Ascending aorta (tissue), 2 donors: Measurements from ENCODE around the gene WNK2. TPM values are rescaled to one million over a fixed set of nuclear protein-coding genes. Genes with fewer than 3 reads are reported as not detected.

Experiments
- DNase-seq, 2 donors: peaks; one replicate each; pipeline ENCODE4 v3.0.0-alpha.2; 2019; ENCODE audit warnings: low spot score in 2 of 2
- H3K27ac ChIP-seq, 2 donors: fragments of 200-600 bp; sonication (generic); one replicate each; pipeline ENCODE4 v1.5.1; 2016 to 2017; ENCODE audit warnings: mild to moderate bottlenecking in 1 of 2
- H3K27me3 ChIP-seq: fragments of 200-600 bp; sonication (generic); one replicate; pipeline ENCODE4 v1.5.1; 2017
- H3K36me3 ChIP-seq, 2 donors: fragments of 200-600 bp; sonication (generic); one replicate each; pipeline ENCODE4 v1.5.1; 2016
- H3K4me1 ChIP-seq, 2 donors: fragments of 200-600 bp; sonication (generic); one replicate each; pipeline ENCODE4 v1.5.1; 2016 to 2017; ENCODE audit warnings: mild to moderate bottlenecking in 1 of 2
- H3K4me3 ChIP-seq, 2 donors: fragments of 200-600 bp; sonication (generic); one replicate each; pipeline ENCODE4 v1.5.1; 2016 to 2017; ENCODE audit warnings: mild to moderate bottlenecking in 1 of 2
- H3K9me3 ChIP-seq, 2 donors: fragments of 200-600 bp; sonication (generic); one replicate each; pipeline ENCODE4 v1.5.1; 2016
- CTCF ChIP-seq, 3 experiments: fragments of 200-600 bp in 2 of 3; fragments of 450-650 bp in 1 of 3; sonication (generic) in 2 of 3; IDR thresholded peaks; one replicate each; pipeline ENCODE4 v1.5.1; 2016 to 2019; ENCODE audit warnings: antibody characterized with exemption in 3 of 3, mild to moderate bottlenecking in 1 of 3, moderate library complexity in 1 of 3
- intact Hi-C: fragments of 100-400 bp; cut with DNase I; formaldehyde crosslinking; loops from one replicate; pipeline ENCODE4 v1.15.1; 2023
- total RNA-seq: library from RNA; depleted of rRNA; stranded (reverse); fragments of >200 nt; gene quantifications from one replicate; pipeline ENCODE4 v1.1.0, GENCODE V29; 2016

The WNK2 gene
- total RNA-seq, 1 donor from 2014 or later: not detected

- Histone ChIP-seq H3K4me3 (no peak overlapping the region), H3K9me3 (no peaks in the 10 kb centered on the region), H3K27me3 (no peaks in the 10 kb centered on the region), H3K4me1 (peaks cover 3 to 8% of the 10 kb centered on the region in 2 donors), H3K36me3 (no peaks in the 10 kb centered on the region), H3K27ac (no peak overlapping the region)
- no peak for TF ChIP-seq CTCF (IDR thresholded peaks at IDR 0.05)
- intact Hi-C loops: no loop called here
- DNase-seq: no peak
These were observed 4.8 kb downstream of the WNK2 start for GRCh38 chr9:93188426-93189368.

DNA sequence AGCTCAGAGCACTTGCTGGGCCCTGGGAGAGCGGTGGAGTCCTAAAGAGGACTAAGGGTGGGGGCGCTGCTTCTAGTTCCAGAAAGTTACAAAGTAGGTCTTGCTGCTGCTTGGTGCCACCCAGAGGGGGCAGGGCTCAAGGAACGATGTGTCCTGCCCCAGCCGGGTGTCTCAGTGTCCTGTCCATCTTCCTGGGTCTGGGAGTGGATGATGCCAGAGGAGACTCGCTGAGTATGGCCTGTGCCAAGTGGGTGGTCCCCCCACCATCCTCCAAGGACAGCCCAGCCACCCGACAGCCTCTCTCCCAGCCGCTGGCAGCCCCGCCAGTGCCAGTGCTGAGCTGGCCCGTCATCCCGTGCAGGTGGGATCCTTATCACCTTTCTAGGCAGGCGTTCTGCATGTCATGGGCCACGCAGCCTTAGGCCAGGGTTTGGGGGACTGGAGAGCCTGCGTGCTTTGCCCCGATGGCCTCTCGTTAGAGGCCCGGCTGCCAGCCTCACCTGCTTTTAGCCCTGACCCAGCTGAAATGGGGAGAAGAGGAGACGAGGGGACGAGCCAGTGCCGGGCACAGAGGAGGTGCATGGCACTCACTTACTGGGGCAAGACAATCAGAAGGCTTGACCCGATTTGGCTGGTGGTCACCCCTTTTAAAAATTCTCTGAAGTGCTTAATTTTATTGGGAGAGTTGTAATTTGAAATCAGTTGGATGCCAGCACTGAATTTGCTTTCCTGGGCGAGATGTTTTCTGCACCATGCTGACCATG is 5.6 kb downstream of the WNK2 start:
- Histone ChIP-seq H3K4me1 (peaks cover 2% of the 10 kb centered on the region in 2 donors), H3K36me3 (no peaks in the 10 kb centered on the region), H3K27me3 (no peaks in the 10 kb centered on the region), H3K27ac (no peak overlapping the region), H3K9me3 (no peaks in the 10 kb centered on the region), H3K4me3 (no peak overlapping the region)
- no peak for DNase-seq
- intact Hi-C loops: no loop called here
- no peak for TF ChIP-seq CTCF (IDR thresholded peaks at IDR 0.05)

- no peak overlapping the region for H3K27ac ChIP-seq
- no peaks in the 10 kb centered on the region for H3K27me3 ChIP-seq
- TF ChIP-seq CTCF (IDR thresholded peaks at IDR 0.05): no peak
- H3K9me3 ChIP-seq: no peaks in the 10 kb centered on the region
- no peak overlapping the region for H3K4me3 ChIP-seq
- no peaks in the 10 kb centered on the region for H3K4me1 ChIP-seq
- intact Hi-C loops: no loop called here
- DNase-seq: no peak
- H3K36me3 ChIP-seq: no peaks in the 10 kb centered on the region
These were observed 6.2 kb downstream of the WNK2 start for GRCh38 chr9:93190133-93190525.

DNA sequence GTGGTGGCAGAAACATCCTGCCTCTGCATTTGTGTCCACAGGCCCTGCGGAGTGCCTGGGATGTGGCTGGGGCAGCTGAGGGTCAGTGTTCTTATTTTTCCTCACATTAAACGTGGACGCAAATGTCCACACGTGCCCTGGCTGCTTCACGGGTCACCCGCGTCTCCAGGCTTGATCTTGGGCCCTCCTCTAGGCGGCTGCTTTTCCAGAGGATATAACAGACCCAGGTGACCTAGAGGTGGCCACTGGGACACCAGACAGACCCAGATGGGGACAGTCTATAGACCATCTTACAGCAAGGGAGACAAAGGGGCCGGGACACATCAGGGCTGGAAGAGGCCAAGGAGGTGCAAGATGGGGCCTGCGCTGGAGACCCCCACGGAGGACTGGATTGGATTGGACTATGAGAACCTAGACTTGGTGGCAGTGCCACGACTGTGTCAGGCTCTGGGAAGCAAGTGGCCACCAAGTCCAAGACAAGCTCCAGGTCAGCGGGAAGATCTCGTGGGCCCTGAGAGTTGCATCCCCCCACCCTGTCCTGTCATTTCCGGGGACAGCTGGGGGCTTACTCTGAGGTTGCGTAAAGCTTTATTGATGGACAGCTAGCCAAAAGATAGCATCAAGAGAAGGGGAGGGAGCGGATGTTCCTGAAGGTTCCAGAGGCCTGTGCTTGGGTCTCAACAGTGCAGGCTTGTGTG is 6.9 kb downstream of the WNK2 start:
- H3K27ac ChIP-seq: no peak overlapping the region
- no peak overlapping the region for H3K4me3 ChIP-seq
- no peaks in the 10 kb centered on the region for H3K36me3 ChIP-seq
- H3K4me1 ChIP-seq: no peaks in the 10 kb centered on the region
- DNase-seq: no peak
- intact Hi-C loops: no loop called here
- H3K9me3 ChIP-seq: no peaks in the 10 kb centered on the region
- no peak for TF ChIP-seq CTCF (IDR thresholded peaks at IDR 0.05)
- H3K27me3 ChIP-seq: no peaks in the 10 kb centered on the region

- no peaks in the 10 kb centered on the region for H3K27me3 ChIP-seq
- H3K9me3 ChIP-seq: no peaks in the 10 kb centered on the region
- DNase-seq: no peak
- H3K27ac ChIP-seq: no peak overlapping the region
- intact Hi-C loops: no loop called here
- H3K36me3 ChIP-seq: no peaks in the 10 kb centered on the region
- H3K4me3 ChIP-seq: no peak overlapping the region
- no peaks in the 10 kb centered on the region for H3K4me1 ChIP-seq
- TF ChIP-seq CTCF (IDR thresholded peaks at IDR 0.05): no peak
These were observed 7.4 kb downstream of the WNK2 start for GRCh38 chr9:93191354-93191660.
